ENCODE measurements around the gene ATP8B4.
A peak's percentile ranks its signal among the peaks of the same experiment; 100 is the strongest.

Gene ATP8B4

GRCh38 chr15:50148362-50148963 lies 29.4 kb upstream of the ATP8B4 start:
- DNase-seq (ENCODE audit: low read depth): peak; percentile 91
- peak; percentile 89 for TF ChIP-seq CTCF (conservative IDR thresholded peaks at IDR 0.05; ENCODE audit: low read depth, low read length)
- no peak overlapping the region for H3K4me3 ChIP-seq (ENCODE audit: low read depth, low read length)

GRCh38 chr15:50146632-50147031 lies 27.6 kb upstream of the ATP8B4 start:
- no peak for TF ChIP-seq CTCF (conservative IDR thresholded peaks at IDR 0.05; ENCODE audit: low read depth, low read length)
- H3K4me3 ChIP-seq (ENCODE audit: low read depth, low read length): no peak overlapping the region

GRCh38 chr15:50145451-50145872 lies 26.4 kb upstream of the ATP8B4 start:
- H3K4me3 ChIP-seq (ENCODE audit: low read depth, low read length): no peak overlapping the region
- TF ChIP-seq CTCF (conservative IDR thresholded peaks at IDR 0.05; ENCODE audit: low read depth, low read length): peak; percentile 49
- peak; percentile 90 for DNase-seq (ENCODE audit: low read depth)

More at GRCh38 chr15:50146632-50147031, 27.6 kb upstream of the ATP8B4 start:
- DNase-seq (ENCODE audit: low read depth): no peak

GRCh38 chr15:50144341-50145120 lies 25.5 kb upstream of the ATP8B4 start:
- H3K4me3 ChIP-seq (ENCODE audit: low read depth, low read length): no peak overlapping the region
- DNase-seq (ENCODE audit: low read depth): peak; percentile 50
- TF ChIP-seq CTCF (conservative IDR thresholded peaks at IDR 0.05; ENCODE audit: low read depth, low read length): no peak

- no peak for TF ChIP-seq CTCF (conservative IDR thresholded peaks at IDR 0.05; ENCODE audit: low read depth, low read length)
- no peak for DNase-seq (ENCODE audit: low read depth)
- no peak overlapping the region for H3K4me3 ChIP-seq (ENCODE audit: low read depth, low read length)
These were observed 24.3 kb upstream of the ATP8B4 start for GRCh38 chr15:50143255-50143860.

GRCh38 chr15:50141856-50142255 lies 22.8 kb upstream of the ATP8B4 start:
- H3K4me3 ChIP-seq (ENCODE audit: low read depth, low read length): no peak overlapping the region
- no peak for TF ChIP-seq CTCF (conservative IDR thresholded peaks at IDR 0.05; ENCODE audit: low read depth, low read length)
- no peak for DNase-seq (ENCODE audit: low read depth)

All from choroid plexus epithelial cell (primary cell).